22Rv1 (cell line): ENCODE measurements around the gene TM4SF18.
A peak's percentile ranks its signal among the peaks of the same experiment; 100 is the strongest.

Source experiments
- H3K27ac ChIP-seq: fragments of 450-650 bp; 2 replicates; pipeline ENCODE4 v1.5.1; 2017
- ZFX ChIP-seq: fragments of 450-650 bp; IDR thresholded peaks from 2 replicates; pipeline ENCODE4 v1.6.1; 2017; ENCODE audit warnings: antibody characterized with exemption, borderline replicate concordance
- TF ChIP-seq, protein P1 (sequence below): fragments of 450-650 bp; IDR thresholded peaks from 2 replicates; pipeline ENCODE4 v1.5.1; 2017; ENCODE audit warnings: mild to moderate bottlenecking

TM4SF18 gene

DNA sequence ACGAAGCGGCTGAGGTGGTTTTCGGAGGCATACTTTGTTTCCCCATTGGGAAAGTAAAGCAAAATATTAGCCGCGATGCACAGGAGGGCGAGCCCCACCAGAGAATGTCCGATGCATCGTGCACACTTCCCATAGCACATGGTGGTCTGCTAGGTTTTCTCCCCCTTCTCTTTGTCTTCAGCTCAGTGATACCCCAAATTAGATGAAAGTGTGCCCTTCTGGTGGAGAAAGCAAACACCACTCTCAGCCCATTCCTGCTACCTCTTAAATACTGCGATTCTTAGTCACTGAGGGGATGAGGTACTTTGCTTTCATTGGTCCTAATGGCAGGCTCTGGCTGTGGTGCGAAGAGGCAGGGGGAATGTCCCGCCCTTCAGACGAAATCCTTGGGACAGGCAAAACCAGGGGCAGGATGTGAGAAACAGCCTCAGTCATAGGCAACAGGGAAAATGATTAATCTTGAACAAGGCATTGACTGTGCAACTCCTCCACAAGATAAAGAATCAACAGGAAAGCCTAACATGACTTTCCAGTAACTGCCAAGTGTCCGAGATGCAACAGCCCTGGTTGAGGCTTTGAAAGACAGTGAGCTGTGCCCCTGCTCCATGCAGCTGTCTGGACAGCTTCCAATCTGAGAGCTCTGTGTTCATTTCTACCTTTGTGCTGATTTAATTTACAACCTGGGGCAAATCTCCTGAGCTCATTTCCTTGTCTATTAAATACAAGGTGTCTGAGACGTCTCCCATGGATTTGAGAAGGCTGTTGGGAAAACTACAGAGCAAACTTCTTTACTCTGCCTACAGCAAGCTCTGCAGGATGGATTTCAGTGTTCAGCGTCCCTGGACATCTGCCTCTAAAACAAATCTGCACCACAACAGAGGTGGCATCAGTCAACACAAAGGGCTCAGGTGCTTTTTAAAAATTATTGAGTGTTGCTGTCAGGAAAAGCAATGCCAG is 44.2 kb upstream of the TM4SF18 start, which contains the start of gene TM4SF1:
TSS of gene TM4SF1 (minus strand) at position 242 of the 957 bp plus-strand sequence. CDS start at position 140, 102 bp downstream.
- TF ChIP-seq ZFX, result no peak
- TF ChIP-seq, protein P1, sequence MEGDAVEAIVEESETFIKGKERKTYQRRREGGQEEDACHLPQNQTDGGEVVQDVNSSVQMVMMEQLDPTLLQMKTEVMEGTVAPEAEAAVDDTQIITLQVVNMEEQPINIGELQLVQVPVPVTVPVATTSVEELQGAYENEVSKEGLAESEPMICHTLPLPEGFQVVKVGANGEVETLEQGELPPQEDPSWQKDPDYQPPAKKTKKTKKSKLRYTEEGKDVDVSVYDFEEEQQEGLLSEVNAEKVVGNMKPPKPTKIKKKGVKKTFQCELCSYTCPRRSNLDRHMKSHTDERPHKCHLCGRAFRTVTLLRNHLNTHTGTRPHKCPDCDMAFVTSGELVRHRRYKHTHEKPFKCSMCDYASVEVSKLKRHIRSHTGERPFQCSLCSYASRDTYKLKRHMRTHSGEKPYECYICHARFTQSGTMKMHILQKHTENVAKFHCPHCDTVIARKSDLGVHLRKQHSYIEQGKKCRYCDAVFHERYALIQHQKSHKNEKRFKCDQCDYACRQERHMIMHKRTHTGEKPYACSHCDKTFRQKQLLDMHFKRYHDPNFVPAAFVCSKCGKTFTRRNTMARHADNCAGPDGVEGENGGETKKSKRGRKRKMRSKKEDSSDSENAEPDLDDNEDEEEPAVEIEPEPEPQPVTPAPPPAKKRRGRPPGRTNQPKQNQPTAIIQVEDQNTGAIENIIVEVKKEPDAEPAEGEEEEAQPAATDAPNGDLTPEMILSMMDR, result no peak
- peak within 1 kb of the TSS; percentile 63 for H3K27ac ChIP-seq

DNA sequence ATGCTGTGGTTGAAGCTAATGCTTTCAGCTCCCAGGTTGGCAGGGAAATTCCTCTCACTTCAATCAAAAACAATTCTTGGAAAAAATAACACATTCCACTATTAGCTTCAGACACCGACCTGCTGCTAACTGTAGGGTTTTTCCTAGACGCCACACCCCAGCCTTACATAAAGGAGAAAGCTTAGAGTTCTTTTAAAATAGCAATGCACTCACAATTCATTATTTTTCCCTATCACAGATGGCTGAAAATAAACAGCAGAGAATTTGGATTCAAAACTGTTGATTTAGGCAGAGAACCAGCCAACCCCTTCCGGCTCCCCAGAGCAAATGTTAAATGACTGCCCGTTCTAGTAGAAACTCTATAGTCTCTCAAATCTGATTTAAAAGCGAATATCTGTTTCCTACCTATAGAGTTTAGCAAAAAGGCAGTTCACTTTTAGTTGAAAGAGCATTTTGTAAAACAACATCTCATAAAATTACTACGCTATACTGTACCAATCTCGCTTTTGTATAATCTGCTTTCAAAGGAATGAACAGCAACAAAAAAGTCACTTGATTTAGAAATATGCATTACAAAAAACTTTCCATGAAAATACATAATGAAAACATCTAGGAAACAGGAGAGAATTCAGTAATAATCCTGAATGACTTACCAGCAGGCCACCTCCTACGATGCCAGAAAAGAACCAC is 43.4 kb upstream of the TM4SF18 start:
- TF ChIP-seq ZFX, result no peak
- TF ChIP-seq, protein P1, result no peak
- peak overlapping the region; percentile 63 for H3K27ac ChIP-seq

DNA sequence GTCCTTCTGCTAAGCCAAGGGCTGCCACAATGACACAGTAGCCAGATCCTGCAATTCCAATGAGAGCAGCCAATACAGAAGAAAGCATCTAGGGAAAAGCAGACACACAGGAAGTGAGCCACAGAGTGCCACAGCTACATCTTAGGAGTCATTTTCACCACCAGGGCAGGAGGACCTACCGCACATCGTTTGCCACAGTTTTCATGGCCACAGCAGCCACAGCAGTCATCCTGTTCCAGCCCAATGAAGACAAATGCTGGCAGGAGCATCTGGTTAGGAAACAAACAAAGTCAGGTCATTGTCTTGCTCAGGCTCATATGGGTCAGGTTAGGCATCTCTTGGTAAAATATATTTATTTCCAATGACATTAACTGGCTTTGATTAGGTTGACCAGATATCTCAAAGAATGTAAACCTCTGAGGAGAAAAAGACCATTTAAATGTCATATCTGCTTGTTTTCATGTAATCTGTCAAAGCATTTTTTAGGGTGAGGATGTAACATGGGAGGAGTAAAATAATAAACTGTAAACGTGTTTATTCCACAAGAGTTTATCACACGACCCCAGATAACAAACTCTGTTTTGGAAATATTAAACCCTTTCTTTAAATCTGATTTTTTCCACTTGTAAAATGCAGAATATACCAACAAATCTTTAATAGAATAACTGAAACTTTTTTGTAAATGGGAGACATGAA is 42.2 kb upstream of the TM4SF18 start:
- TF ChIP-seq ZFX, result no peak
- TF ChIP-seq, protein P1, result no peak
- no peak overlapping the region for H3K27ac ChIP-seq

DNA sequence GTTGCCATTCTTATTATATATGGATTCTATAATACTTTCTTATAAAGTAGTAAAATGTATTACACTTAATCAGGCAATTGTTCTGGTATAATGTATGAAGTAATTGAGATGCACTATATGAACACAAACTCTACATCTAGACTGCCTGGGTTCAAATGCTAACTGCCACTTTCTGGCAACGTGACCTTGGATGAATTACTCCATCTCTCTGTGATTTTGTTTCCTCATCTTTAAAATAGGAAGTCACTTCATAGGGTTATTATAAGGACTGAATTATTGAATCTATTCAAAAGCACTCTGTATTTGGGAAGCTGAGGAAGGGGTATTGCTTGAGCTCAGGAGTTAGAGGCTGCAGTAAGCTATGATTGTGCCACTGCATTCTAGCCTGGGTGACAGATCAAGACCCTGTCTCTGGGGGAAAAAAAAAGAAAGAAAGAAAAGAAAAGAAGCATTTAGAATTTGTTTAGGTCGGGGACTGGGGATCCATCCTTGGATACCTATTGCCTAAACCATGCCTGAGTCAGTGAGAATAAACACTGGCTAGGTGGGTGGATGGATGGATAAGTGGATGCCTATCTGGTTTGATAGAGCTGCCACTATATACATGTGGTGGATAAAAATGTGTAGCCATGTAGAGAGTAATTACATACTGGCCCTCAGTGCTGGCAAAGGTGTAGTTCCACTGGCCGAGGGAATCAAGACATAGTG is 41.5 kb upstream of the TM4SF18 start:
- no peak overlapping the region for H3K27ac ChIP-seq

DNA sequence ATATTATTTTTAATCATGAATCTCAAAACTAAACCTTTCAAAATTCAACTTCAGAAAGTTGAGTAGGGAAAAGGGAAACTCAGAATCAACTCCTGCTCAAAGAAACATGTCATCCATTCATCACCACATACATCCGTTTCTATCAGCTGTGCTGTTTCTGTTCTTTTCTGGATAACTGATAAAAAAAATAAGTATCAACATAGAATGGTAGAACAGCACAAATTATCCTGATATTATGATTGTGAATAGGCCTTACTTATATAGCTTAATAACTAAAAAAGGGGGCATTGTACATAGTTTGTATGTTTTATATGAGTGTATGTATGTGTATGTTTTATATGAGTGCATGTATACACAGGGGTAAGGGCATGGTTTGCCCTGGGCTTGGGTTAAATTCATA is 41.0 kb upstream of the TM4SF18 start:
- TF ChIP-seq ZFX, result no peak
- TF ChIP-seq, protein P1, result no peak
- H3K27ac ChIP-seq, result no peak overlapping the region

More for the DNA sequence above, 41.5 kb upstream of the TM4SF18 start:
- TF ChIP-seq ZFX, result no peak
- TF ChIP-seq, protein P1, result no peak

DNA sequence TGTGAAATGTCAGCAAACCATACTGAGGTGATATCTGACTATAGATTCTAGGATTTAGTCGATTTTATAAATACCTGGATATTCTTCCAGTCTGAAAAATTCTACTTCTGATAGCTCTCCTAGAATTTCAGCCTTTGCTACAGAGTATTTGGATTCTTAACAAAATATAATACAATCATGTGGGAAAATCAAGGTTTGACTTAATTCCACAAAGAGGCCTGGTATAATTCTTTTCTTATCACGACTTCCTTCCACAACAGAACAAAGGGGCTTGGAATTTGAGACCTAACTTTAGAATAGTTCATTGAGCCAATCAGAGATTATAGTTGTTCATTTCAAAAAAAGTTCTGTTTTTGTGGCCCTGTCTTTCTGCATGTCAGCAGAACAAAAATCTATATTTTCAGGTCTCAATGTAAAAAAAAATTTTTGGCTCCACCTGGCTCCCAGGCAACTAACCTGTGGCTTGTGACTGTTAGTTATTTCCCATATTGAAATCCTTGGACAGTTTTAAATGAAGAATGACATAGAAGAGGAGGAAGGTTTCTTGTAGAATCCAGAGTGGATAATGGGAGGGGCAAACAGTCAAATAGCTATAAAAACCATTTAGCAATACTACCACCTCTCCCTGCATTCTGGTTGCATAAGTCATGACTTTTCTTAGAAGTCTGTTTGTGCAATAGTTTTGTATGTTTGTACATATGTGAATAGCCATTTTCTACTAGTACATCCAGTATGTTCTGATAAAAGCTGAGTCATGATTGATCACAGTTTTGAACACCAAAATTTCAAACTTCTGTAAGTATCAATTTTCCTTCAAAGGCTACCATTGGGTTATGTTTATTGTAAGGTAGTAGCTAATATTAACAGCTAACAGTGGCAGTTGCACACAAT is 40.0 kb upstream of the TM4SF18 start:
- H3K27ac ChIP-seq, result no peak overlapping the region

More for the DNA sequence above, 40.0 kb upstream of the TM4SF18 start:
- TF ChIP-seq, protein P1, result no peak
- no peak for TF ChIP-seq ZFX
